Testis (tissue), 3 donors: ENCODE measurements around the gene ANAPC13. TPM values are rescaled to one million over a fixed set of nuclear protein-coding genes. Genes with fewer than 3 reads are reported as not detected.

Source experiments
- DNase-seq: peaks from one replicate; pipeline ENCODE4 v3.0.0-alpha.2; 2019
- H3K27ac ChIP-seq, 2 donors: fragments of 200-600 bp; sonication (generic); one replicate each; pipeline ENCODE4 v1.5.1; 2019
- H3K27me3 ChIP-seq: fragments of 200-600 bp; sonication (generic); one replicate; pipeline ENCODE4 v1.5.1; 2019
- H3K36me3 ChIP-seq: fragments of 200-600 bp; sonication (generic); one replicate; pipeline ENCODE4 v1.5.1; 2017; ENCODE audit warnings: low read depth; ENCODE audit errors: missing control alignments
- H3K4me1 ChIP-seq: fragments of 200-600 bp; sonication (generic); one replicate; pipeline ENCODE4 v1.5.1; 2019
- H3K4me3 ChIP-seq, 2 donors: fragments of 200-600 bp; sonication (generic); one replicate each; pipeline ENCODE4 v1.5.1; 2017 to 2019
- H3K9me3 ChIP-seq: fragments of 200-600 bp; sonication (generic); one replicate; pipeline ENCODE4 v1.5.1; 2017
- POLR2A ChIP-seq: fragments of 450-650 bp; IDR thresholded peaks from one replicate; pipeline ENCODE4 v1.6.1; 2017; ENCODE audit warnings: antibody characterized with exemption, mild to moderate bottlenecking, moderate library complexity
- WGBS, 2 donors: methylation state at CpG; one replicate each; pipeline ENCODE4 v1.1.5; 2018; 5-methylcytosine and 5-hydroxymethylcytosine counted together
- intact Hi-C: fragments of 100-400 bp; cut with DNase I; formaldehyde crosslinking; loops from one replicate; pipeline ENCODE4 v1.15.1; 2023; ENCODE audit warnings: low total_unique reads
- polyA plus RNA-seq: library from polyadenylated mRNA; stranded (reverse); fragments of 350-450 nt; fragmentation: Illumina TruSeq; extraction: RNeasy Lipid Tissue Mini Kit (QIAGEN cat#74804); gene quantifications from one replicate; pipeline ENCODE4 v1.2.3, GENCODE V29; 2014; ENCODE audit warnings: low read depth, low replicate concordance; ENCODE audit not compliant: insufficient read depth
- total RNA-seq, 2 donors: library from RNA; depleted of rRNA; stranded (reverse); fragments of >200 nt; gene quantifications; one replicate each; pipeline ENCODE4 v1.2.3, GENCODE V29; 2016
- TF ChIP-seq, protein P1 (sequence below), 3 experiments: fragments of 450-650 bp in 2 of 3; fragments of 200-600 bp in 1 of 3; sonication (generic) in 1 of 3; IDR thresholded peaks; one replicate each; pipeline ENCODE4 v1.5.1; 2016 to 2019; ENCODE audit warnings: antibody characterized with exemption in 3 of 3, mild to moderate bottlenecking in 2 of 3, moderate library complexity in 1 of 3

ANAPC13 gene
- total and polyA plus RNA-seq, 3 donors from 2014 or later = 47.8 to 65.6 (median 50.5) TPM

DNA sequence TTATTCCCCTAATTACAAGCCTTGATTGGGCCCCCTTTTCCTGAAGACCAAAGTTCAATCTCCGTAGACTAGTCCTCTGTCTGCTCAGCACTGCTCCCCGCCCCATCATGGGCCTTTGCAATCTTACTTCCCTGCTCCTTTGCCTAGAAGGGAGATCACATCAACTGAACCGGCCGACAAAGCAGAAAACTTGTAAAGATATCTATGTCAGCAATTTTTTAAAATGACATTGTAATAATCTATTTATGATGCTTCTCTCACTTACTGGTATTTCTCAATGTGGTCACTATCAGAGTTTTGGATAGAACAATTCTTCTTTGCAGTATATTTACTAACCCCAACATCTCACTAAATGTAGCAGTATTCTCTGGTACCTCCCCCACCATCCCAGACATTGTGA is 17.3 kb downstream of the ANAPC13 start:
- 81 to 84% methylated on average over 4 of the region's 4 CpGs for WGBS, 2 donors

DNA sequence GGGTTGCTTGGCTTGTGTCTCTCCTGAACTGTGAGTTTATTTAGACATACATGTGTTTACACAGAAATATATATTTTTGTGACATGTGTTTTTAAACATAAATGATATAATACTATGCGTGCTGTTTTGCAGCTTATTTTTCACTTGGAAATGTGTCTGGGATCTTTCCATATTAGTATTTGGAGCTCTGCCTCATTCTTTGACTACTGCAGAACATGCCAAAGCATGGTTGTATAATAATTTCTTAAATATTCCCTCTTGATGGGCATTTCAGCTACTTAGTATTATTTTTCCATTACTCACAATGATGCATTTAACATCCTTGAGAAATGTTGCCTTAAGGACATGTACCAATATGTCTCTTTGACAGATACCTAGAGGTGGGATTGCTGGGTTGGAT is 19.5 kb downstream of the ANAPC13 start:
- Histone ChIP-seq H3K27ac (no peak overlapping the region), H3K36me3 (no peaks in the 10 kb centered on the region), H3K4me3 (no peak overlapping the region), H3K27me3 (no peaks in the 10 kb centered on the region), H3K4me1 (peaks cover 22% of the 10 kb centered on the region), H3K9me3 (no peaks in the 10 kb centered on the region)
- no peak for TF ChIP-seq POLR2A
- TF ChIP-seq, protein P1, sequence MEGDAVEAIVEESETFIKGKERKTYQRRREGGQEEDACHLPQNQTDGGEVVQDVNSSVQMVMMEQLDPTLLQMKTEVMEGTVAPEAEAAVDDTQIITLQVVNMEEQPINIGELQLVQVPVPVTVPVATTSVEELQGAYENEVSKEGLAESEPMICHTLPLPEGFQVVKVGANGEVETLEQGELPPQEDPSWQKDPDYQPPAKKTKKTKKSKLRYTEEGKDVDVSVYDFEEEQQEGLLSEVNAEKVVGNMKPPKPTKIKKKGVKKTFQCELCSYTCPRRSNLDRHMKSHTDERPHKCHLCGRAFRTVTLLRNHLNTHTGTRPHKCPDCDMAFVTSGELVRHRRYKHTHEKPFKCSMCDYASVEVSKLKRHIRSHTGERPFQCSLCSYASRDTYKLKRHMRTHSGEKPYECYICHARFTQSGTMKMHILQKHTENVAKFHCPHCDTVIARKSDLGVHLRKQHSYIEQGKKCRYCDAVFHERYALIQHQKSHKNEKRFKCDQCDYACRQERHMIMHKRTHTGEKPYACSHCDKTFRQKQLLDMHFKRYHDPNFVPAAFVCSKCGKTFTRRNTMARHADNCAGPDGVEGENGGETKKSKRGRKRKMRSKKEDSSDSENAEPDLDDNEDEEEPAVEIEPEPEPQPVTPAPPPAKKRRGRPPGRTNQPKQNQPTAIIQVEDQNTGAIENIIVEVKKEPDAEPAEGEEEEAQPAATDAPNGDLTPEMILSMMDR (IDR thresholded peaks at IDR 0.05) = no peak
- intact Hi-C loops = no loop called here
- DNase-seq = no peak
- 50 to 62% methylated on average over 1 of the region's 1 CpG for WGBS, 2 donors

More for the DNA sequence above, 17.3 kb downstream of the ANAPC13 start:
- intact Hi-C loops = no loop called here
- Histone ChIP-seq H3K4me3 (no peak overlapping the region), H3K27me3 (no peaks in the 10 kb centered on the region), H3K27ac (no peak overlapping the region), H3K36me3 (no peaks in the 10 kb centered on the region), H3K9me3 (no peaks in the 10 kb centered on the region), H3K4me1 (peaks cover 8% of the 10 kb centered on the region)
- no peak for TF ChIP-seq POLR2A
- TF ChIP-seq, protein P1 (IDR thresholded peaks at IDR 0.05) = no peak
- DNase-seq = no peak

DNA sequence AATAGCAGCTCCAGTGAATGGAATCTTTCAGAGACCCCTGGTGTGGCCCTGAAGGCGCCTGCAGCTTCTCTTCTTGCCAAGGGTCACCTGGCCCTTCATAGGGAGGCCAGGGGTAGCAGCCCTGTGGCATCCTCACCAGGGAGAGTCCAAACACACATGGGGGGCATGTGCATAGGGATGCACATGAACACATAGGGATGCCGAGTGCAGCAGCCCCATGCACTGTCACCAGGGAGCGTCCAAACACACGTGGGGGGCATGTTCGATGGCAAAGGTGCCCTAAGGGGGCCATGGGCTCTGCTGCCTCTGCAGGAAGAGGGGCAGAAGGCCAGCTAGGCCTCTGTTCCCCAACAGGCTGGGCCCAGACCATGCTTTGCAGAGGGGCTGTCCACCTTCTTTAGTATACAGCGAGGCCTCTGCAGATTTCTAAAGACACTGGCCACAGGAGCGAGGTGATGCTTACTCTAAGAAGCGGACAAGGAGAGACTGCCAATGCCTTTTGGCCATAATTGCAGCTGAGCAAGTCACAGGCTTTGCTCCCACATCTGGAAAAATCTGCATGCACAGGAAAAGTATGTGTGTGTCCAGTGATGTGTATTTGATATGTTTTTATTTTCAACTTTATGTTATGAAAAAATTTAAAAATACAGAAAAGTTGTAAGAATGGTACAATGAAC is 21.0 kb downstream of the ANAPC13 start:
- WGBS, 2 donors = 55 to 80% methylated on average over 7 to 8 of the region's 8 CpGs
- H3K36me3 ChIP-seq = no peaks in the 10 kb centered on the region
- no peaks in the 10 kb centered on the region for H3K9me3 ChIP-seq
- intact Hi-C loops = loop anchor here (5.0 kb wide), 1 partner anchor 93 kb away; the partner anchor contains the start of gene AMOTL2
- DNase-seq = no peak
- no peak overlapping the region for H3K27ac ChIP-seq
- peaks cover 27% of the 10 kb centered on the region for H3K4me1 ChIP-seq
- H3K27me3 ChIP-seq = no peaks in the 10 kb centered on the region
- TF ChIP-seq POLR2A = no peak
- TF ChIP-seq, protein P1 (IDR thresholded peaks at IDR 0.05) = no peak
- H3K4me3 ChIP-seq = no peak overlapping the region

DNA sequence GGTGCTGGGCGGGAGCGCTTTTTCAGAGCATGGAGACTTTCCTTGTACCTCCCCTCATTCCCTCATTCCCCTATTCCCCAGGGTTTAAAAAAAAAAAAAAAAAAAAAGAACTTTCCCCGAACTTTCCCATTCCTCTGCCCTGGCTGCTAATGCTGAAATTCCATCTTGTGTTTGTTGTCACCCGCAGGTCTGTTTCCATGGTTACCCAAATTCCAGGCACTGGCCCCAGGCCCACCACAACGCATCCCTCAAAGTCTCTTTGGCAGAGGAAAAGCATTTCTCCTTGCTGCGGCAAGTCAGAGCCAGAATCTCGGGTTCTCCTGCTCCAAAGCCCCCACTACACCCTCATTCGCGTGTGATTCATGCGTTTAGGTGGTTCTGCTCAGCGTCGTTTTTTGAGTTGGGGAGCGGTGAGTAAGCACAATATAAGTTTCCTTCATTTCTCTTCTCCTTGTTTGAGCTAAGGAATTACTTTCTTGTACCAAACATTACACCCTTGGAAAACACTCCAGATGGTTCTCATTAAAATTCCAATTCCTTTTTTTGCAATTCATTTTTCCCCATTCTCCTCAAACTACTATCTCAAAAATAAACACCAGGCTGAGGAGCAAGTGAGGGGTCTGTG is 21.6 kb downstream of the ANAPC13 start:
- peak; percentile 74 for DNase-seq

More for the DNA sequence above, 21.6 kb downstream of the ANAPC13 start:
- intact Hi-C loops = loop anchor here (5.0 kb wide), 1 partner anchor 92 kb away; the partner anchor contains the start of gene AMOTL2
- H3K36me3 ChIP-seq = no peaks in the 10 kb centered on the region
- H3K27me3 ChIP-seq = no peaks in the 10 kb centered on the region
- no peak overlapping the region for H3K27ac ChIP-seq
- H3K4me3 ChIP-seq = no peak overlapping the region
- H3K4me1 ChIP-seq = peaks cover 27% of the 10 kb centered on the region
- 52 to 65% methylated on average over 13 of the region's 13 CpGs for WGBS, 2 donors
- H3K9me3 ChIP-seq = no peaks in the 10 kb centered on the region
- TF ChIP-seq, protein P1 (IDR thresholded peaks at IDR 0.05) = no peak
- no peak for TF ChIP-seq POLR2A
